ACHN (cell line): ENCODE data around the gene ERCC1.
A peak's percentile ranks its signal among the peaks of the same experiment; 100 is the strongest.
"Not testable (repeated sequence)": the region's sequence is repeated elsewhere in the genome, so short reads cannot be mapped to it uniquely, and the experiment has no call there.

ENCODE experiments used
- DNase-seq: peaks from one replicate; pipeline ENCODE4 v3.0.0-alpha.2; 2015
- in situ Hi-C: cut with HindIII; loops from 2 replicates; pipeline ENCODE4 v1.10.0; 2017; ENCODE audit warnings: low sequenced_read_pairs, low pct_ligation_motif_present, low pct_unique_long_range_greater_than_20kb

Gene ERCC1

DNA sequence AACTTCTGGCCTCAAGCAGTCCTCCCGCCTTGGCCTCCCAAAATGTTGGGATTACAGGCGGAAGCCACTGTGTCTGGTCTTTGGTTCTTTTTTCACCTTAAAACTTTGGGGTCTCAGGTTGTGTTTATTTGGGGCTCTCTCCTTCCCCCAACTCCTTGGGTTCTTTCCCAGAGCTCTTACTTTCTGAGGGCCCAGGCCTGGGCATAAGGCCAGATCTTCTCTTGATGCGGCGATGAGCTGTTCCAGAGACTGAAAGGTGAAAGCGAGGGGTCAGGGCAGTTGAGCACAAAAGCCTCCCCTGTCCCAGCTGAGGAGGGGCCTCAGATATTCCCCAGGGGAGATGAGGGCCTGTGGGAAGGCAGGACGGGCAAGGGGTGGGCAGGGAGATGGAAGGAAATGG is 10.2 kb downstream of the ERCC1 start:
- in situ Hi-C loops = no loop called here
- no peak for DNase-seq

DNA sequence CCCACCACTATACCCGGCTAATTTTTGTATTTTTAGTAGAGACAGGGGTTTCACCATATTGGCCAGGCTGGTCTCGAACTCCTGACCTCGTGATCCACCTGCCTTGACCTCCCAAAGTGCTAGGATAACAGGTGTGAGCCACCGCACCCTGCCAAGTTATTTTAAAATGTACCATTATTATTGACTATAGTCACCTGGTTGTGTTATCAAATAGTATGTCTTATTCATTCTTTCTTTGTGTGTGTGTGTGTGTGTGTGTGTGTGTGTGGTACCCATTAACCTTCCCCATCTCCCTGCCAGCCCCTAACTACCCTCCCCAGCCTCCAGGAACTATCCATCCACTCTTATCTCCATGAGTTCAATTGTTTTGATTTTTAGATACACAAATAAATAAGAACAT is 13.4 kb downstream of the ERCC1 start:
- DNase-seq, in situ Hi-C loops: not testable (repeated sequence)

DNA sequence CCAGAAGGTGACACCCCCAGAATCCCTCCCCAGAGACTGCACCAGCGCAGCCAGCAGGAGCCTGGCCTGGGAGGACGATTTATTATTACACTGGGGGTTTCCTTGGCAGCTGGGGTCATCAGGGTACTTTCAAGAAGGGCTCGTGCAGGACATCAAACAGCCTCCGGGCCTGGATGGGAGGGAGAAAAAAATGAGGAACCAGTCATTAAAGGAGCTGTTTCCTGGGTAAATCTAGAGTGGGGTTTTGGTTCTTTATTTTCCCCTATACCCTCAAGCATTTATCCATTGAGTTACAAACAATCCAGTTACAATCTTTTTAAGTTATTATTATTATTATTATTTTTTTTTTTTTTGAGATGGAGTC is 14.2 kb downstream of the ERCC1 start:
- in situ Hi-C loops = no loop called here
- DNase-seq = no peak

DNA sequence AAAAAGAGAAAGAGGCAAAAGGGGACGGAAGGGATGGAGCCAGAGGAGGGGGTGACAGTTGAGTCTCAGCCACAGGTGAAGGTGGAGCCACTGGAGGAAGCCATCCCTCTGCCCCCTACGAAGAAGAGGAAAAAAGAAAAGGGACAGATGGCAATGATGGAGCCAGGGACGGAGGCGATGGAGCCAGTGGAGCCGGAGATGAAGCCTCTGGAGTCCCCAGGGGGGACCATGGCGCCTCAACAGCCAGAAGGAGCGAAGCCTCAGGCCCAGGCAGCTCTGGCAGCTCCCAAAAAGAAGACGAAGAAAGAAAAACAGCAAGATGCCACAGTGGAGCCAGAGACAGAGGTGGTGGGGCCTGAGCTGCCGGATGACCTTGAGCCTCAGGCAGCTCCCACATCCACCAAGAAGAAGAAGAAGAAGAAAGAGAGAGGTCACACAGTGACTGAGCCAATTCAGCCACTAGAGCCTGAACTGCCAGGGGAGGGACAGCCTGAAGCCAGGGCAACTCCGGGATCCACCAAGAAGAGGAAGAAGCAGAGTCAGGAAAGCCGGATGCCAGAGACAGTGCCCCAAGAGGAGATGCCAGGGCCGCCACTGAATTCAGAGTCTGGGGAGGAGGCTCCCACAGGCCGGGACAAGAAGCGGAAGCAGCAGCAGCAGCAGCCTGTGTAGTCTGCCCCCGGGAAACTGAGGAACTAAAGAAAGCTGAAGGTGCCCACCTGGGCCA is 14.7 kb downstream of the ERCC1 start:
- in situ Hi-C loops = no loop called here
- no peak for DNase-seq

DNA sequence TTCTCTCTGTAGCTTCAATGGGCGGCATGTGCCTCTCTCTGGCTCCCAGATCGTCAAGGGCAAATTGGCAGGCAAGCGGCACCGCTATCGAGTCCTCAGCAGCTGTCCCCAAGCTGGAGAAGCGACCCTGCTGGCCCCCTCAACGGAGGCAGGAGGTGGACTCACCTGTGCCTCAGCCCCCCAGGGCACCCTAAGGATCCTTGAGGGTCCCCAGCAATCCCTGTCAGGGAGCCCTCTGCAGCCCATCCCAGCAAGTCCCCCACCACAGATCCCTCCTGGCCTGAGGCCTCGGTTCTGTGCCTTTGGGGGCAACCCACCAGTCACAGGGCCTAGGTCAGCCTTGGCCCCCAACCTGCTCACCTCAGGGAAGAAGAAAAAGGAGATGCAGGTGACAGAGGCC is 15.6 kb downstream of the ERCC1 start:
- no peak for DNase-seq
- in situ Hi-C loops = no loop called here

DNA sequence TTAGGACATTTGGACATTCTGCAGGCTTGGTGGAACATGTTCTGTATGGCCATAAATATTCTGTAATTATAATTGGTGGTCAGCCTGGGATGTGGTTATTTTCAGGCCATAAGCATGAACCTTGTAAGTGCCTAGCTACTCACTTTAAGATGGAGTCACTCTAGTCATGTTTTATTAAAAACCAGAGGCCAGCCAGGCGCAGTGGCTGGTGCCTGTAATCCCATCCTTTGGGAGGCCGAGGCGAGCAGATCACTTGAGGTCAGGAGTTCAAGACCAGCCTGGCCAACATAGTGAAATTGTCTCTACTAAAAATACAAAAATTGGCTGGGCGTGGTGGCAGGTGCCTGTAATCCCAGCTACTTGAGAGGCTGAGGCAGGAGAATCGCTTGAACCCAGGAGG is 16.1 kb downstream of the ERCC1 start:
- in situ Hi-C loops, DNase-seq: not testable (repeated sequence)

DNA sequence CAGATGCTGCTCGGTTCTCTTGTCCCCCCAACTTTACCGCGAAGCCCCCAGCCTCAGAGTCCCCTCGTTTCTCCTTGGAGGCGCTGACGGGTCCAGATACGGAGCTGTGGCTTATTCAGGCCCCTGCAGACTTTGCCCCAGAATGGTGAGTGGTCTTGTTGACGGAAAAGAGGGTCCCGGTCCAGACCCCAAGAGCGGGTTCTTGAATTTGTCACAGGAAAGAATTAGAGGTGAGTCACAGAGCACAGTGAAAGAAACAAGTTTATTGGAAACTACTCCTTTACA is 16.7 kb downstream of the ERCC1 start:
- in situ Hi-C loops = no loop called here

DNA sequence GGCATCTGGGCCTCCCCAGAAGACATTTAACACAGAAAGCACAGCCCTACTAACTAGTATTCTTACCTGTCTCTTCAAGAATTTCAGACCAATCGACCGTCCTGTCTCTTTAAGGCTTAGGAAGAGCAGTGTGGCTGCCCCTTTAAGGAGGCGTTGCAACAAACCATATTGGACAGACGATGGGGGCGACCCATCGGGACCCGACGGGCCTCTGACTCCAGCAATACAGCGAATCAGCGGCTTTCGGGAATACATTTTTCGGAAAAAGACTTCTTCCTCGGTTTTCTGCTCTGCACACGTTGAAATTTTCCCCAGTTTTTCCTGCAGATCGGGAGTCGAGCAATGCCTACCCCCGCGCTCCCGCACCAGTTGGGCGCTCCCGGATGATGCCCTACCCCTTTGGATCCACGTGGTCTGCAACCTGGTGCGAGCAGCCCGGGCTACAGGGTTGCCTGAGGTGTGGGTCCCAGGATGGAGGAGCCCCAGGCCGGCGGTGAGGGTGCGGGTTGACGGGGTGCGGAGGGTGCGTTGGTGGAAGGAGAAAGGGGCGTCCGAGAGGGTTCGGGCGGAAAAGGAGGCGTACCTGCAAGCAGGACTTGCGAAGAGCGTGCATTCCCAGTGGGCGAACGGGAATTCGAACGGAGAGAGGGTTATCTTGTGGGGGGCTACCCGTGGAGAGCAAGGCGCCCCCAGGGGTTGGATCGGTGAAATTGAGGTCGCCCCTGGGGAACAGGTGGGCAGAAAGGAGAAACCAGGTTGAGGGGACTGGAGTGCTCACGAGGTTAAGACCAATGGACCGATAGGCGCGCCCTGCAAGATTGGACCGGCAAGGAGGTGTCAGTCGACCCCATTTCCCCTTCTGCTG is 17.3 kb downstream of the ERCC1 start, which contains the start of gene POLR1G:
Gene POLR1G (plus strand): TSS at position 419 of the 865 bp plus-strand sequence. CDS start 53 bp downstream, at position 472.
- in situ Hi-C loops = no loop called here
- peak; percentile 77 for DNase-seq

More for the DNA sequence above, 16.7 kb downstream of the ERCC1 start:
- no peak for DNase-seq

DNA sequence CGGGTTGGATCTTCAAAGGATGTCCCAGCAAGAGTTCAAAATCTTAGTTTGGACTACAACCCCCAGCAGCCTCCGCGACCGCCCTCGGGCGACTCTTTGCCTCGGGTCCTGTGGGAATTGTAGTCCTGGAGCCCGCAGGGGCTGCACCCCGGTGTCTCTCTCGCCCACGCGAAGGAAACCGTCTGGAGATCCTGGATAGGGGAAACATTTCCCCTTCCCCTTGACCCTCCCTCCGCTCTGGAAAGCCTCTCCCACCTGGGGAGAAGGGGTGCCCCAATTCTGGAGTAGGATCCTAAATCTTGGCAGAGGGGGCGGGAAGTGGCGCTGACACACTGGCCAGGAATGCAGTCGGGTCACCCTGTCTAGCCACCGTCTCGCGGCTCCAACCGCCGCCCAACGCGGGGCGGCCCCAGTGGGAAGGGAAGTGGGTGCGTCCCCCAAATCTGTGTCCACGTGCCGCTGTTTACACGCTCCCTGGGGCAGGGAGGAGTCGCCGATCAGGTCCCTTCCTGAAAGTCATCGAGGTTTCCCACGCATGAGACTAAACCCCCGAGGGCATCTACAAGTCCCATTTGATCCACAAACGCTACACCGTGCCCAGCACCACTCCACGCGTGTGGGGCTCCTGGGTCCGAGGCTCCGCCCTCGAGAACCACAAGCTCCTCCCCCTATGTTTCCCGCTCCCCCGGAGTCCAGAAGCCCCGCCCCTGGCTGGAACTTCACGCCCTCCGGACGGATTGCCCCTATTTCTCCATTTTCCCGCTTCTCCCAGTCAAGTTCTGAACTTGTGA is 18.1 kb downstream of the ERCC1 start:
- in situ Hi-C loops = no loop called here
- peak; percentile 89 for DNase-seq

DNA sequence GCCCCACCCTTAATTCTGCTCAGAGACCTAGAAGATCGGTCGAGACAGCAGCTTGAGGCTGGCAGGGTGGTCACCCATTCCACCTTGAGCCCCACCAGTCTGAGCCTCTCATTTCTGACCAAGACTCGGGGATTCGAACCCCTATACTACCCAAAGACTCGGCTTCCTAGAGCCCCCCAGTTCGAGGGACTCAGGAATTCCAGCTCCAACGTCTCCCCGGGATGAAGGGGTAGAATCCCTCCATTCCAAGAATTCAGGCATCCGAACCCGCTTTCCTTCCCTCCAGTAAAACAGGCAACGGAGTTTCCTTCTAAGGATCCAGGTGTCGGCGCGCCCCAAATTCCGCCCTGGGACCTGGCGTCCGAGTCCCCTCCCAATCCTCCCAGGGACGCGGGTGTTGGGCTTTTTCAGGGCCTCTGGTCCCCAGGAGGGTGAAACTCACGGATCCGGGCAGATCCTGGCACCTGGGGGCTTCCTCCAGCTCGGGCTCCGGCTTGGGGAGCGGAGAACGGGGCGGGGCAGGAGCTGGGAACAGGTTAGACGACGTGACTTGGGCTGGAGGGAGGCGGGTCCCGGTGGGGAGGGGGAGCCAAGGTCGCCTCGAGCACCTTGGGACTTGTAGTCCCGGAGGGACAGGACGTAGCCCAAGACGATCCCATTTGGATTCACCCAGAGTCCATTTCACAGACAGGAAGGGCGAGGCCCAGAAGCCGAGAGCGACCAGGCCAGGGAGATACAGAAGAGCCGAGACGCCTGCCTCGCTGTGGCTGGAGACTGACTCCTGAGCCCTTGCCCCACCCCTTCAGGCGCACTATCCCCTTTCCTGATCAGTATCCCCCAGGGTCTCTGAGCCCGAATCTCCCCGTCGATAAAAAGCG is 18.9 kb downstream of the ERCC1 start, which contains the start of gene PPP1R13L:
Gene PPP1R13L (minus strand): TSS at position 513 of the 878 bp plus-strand sequence. CDS start 6,751 bp downstream, outside the sequence.
- peak; percentile 85 for DNase-seq
- in situ Hi-C loops = no loop called here

DNA sequence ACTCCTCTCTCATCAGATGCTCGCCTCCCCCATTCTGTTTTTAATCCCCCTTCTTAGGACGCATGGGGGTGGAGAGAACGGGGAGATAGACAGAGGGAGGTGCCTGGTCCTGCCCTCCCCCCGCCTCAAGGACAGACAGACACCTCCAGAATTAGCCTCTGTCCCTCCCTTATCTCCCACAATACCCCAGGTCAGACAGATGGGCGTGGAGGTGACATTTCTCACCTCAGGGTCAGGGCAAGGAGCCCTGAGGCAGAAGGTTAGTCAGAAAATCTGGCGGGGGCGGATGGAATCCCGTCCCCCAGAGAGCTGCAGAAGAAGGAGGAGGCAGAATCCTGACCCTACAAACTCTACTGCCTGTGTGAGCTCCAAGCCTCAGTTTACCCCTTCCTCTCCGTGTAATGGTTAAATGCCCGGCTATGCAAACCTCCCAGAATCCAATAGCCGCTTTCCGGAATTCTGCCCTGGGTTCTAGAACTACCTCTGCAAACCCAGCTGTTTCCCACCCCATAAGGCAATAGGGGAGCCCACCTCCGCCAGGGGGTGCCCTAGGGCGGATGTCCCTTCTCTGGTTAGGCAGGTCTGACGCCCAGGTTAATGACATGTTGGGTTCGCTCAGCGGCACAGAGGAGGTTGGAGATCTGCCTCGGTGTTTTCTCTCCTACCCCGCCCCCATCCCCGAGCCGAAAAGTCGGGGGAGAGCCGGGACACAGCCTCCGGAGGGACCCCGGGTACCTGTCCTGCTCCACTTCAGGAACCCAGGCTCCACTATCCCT is 19.7 kb downstream of the ERCC1 start:
- in situ Hi-C loops = no loop called here
- peak; percentile 67 for DNase-seq

DNA sequence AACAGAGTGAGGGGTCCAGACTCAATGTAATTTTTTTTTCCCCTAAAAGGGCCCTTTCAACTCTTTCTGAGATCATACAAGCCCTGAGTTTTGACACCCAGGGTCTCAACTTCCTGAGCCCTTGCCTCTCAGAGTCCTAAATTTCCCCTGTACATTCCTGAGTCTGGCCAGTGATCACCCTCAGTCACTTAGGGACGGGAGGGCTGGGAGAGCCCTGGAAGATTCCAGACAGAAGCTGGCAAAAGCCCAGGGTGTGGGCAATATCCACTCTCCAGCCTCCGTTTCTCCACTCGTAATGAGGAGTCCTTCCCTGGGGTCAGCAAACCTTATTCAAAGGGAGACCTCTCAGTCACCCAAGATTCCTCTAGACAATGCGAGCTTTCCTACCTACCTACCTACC is 20.4 kb downstream of the ERCC1 start:
- in situ Hi-C loops = no loop called here

DNA sequence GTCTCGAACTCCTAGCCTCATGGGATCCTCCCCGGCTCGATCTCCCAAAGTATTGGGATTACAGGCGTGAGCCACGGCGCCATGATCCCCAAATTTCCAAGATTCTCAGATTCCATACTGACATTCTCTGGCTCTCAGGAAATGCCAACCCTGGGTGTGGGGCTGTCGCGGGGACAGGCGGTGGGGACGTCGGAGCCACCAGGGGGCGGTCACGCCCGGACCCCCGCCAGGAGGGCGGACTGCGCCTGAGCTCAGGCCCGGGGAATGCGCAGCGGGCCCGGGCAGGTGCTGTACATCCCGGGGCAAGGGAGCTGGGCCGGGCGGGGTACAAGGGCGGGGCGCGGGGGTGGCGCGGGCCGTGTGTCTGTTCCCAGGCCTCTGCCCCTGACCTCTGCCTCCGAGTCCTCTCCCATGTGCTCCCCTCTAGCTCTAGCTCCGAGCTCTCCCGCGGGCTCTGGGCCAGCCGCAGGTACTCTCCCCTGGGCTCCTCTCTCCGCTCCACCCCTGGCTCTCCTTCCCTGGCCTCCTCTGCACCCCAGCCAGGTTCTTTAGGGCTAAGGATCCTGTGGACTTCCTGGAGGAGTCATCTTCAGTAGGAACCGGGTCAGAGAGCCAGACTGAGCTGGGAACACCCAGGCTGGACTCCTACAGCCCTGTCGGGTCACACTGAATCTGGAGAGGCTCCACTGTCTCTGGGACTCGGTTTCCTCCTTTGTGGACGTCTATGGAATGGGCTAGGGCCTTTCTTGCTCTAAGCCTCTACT is 21.2 kb downstream of the ERCC1 start:
- in situ Hi-C loops = no loop called here
- no peak for DNase-seq

More for the DNA sequence above, 20.4 kb downstream of the ERCC1 start:
- no peak for DNase-seq

DNA sequence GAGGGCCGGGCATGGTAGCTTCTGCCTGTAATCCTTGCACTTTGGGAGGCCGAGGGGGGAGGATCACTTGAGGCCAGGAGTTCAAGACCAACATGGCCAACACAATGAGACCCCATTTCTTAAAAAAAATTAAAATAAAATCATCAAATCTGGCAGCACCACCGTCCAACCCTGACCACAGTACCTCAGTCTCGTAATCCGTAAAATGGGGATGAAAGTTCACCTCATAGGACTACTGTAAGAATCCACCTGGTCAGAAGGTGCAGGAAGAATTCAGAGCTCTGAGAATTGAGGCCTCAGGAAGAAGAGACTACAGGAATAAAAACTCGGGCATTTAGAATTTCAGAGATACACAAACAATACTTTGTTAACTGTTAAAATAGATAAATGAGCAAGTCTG is 21.9 kb downstream of the ERCC1 start:
- DNase-seq = no peak
- in situ Hi-C loops = no loop called here

DNA sequence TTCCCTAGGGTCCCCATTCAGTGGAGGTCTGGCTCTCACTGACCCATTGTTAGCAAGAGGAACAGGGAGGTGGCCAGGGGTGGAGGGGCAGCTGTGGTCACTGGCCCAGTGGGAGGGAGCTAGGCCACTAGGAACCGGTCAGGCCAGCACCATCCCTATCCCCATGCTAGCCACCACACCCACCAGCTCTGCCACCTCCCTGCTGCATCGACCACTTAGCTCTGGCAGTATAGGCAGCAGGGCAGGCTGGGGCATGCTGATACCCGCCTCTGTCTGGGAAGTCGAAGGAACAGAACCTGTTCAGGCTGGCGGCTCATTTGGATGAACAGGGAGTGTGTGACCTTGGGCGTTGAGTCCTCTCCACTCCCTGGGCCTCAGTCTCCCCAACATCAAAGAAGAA is 23.5 kb downstream of the ERCC1 start:
- no peak for DNase-seq
- in situ Hi-C loops = no loop called here

DNA sequence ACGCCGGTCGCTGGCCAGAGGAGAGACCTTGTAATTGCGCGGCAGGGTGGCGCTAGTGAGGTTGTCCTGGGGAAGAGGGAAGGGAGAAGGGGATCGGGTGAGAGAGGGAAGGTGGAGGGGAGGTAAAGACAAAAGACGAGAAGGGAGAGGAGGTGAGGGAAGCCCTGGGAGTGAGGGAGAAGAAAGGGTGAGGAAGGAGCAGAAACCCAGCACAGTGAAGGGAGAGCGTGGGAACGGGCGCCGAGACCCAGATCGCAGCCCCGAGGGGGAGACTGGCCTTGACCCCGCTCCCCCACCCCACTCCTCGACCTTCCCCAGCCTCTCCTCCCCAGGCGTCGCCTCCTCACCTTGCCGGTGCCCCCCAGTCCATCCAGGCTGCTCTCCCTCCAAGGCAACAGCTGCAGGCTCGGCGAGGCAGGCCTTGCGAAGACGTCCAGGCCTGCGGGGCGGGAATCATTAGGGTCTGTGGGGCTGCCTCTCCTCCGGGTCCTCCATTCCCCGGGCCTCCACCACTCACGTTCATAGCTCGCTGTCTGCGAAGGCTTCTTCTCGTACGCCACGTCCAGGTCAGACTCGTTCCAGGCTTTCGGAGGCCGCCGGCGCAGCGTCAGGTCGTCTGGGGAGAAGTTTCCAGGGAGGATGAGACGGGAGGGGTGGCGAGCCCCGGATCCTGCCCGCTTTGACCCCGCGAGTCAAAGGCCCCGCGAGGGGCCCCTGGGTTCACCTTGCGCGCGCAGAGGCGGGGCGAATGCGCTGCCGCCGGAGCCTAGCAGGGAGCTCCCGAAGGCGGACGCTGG is 27.7 kb downstream of the ERCC1 start:
- DNase-seq = no peak
- in situ Hi-C loops = no loop called here
